ENCODE data around the gene RTEL1. TPM values are rescaled to one million over a fixed set of nuclear protein-coding genes. Genes with fewer than 3 reads are reported as not detected.

The RTEL1 gene
- total RNA-seq, 1 experiment from 2014 or later, result 33.4 TPM

- H4K5ac ChIP-seq (ENCODE audit: insufficient read length, low read depth, low read length), result no peak overlapping the region
Measured at GRCh38 chr20:63686094-63686491, 28.0 kb downstream of the RTEL1 start.

More at GRCh38 chr20:63686094-63686491, 28.0 kb downstream of the RTEL1 start:
- Mint-ChIP-seq H3K27me3 (ENCODE audit: low read depth) (no peaks in the 10 kb centered on the region), H3K4me1 (no peaks in the 10 kb centered on the region), H3K9me3 (no peaks in the 10 kb centered on the region), H3K27ac (no peak overlapping the region), H3K36me3 (ENCODE audit: insufficient read depth in 1 of 3, low read depth in 3 of 3) (peaks cover 0 to 3% (median 0%) of the 10 kb centered on the region in 3 experiments; a peak in 2 of 7 replicates), H3K4me3 (no peak overlapping the region)
- no peak overlapping the region for H3K27ac ChIP-seq (ENCODE audit: insufficient read length, low read depth, low read length)
- H3K4ac ChIP-seq (ENCODE audit: low read depth, low read length), result no peak overlapping the region
- H2BK120ac ChIP-seq (ENCODE audit: low read depth, low read length, poor library complexity, severe bottlenecking), result no peak overlapping the region
- H3K9me3 ChIP-seq (ENCODE audit: control insufficient read depth, low read depth, low read length), result no peaks in the 10 kb centered on the region
- no peak overlapping the region for H2BK20ac ChIP-seq (ENCODE audit: low read depth, low read length, poor library complexity, severe bottlenecking)
- H3K4me2 ChIP-seq (ENCODE audit: insufficient read depth, insufficient read length, low read length), result no peak overlapping the region
- H2BK12ac ChIP-seq (ENCODE audit: insufficient read length, low read depth, low read length), result no peak overlapping the region
- H2AK5ac ChIP-seq (ENCODE audit: insufficient read length, low read length), result no peak overlapping the region
- no peak overlapping the region for H3K18ac ChIP-seq (ENCODE audit: insufficient read length, low read depth, low read length)
- H3K9ac ChIP-seq (ENCODE audit: extremely low read depth, insufficient read length, low read length), result no peak overlapping the region
- no peak overlapping the region for H2AFZ ChIP-seq (ENCODE audit: low read length)
- H3K23me2 ChIP-seq (ENCODE audit: insufficient read length, low read depth, low read length, poor library complexity, severe bottlenecking), result no peaks in the 10 kb centered on the region
- H3T11ph ChIP-seq (ENCODE audit: low read length), result no peak overlapping the region
- no peak overlapping the region for H4K8ac ChIP-seq (replicated peaks; ENCODE audit: insufficient read length, low read depth, low read length)
- DNase-seq, result no peak
- no peaks in the 10 kb centered on the region for H3K79me2 ChIP-seq (ENCODE audit: insufficient read depth, low read length)
- H2BK15ac ChIP-seq (ENCODE audit: low read depth, low read length), result no peak overlapping the region
- no peak overlapping the region for H4K91ac ChIP-seq (ENCODE audit: insufficient read length, low read depth, low read length)
- no peaks in the 10 kb centered on the region for H3K4me1 ChIP-seq (ENCODE audit: insufficient read depth, low read length)
- WGBS (ENCODE audit: extremely low coverage, insufficient read length, low lambda C conversion rate), result no CpG with 5 or more reads among the region's 24 CpGs
- H3K56ac ChIP-seq (ENCODE audit: insufficient read length, low read depth, low read length), result no peak overlapping the region
- H3K79me1 ChIP-seq (ENCODE audit: insufficient read depth, low read depth, low read length, poor library complexity, severe bottlenecking), result no peaks in the 10 kb centered on the region
- no peak overlapping the region for H2BK5ac ChIP-seq (ENCODE audit: insufficient read length, low read length)
- no peak overlapping the region for H3K23ac ChIP-seq (ENCODE audit: insufficient read length, low read depth, low read length)
- no peak overlapping the region for H3K14ac ChIP-seq (ENCODE audit: insufficient read depth, low read length)
- no peaks in the 10 kb centered on the region for H3K27me3 ChIP-seq (ENCODE audit: insufficient read depth, low read length)
- H4K20me1 ChIP-seq (ENCODE audit: control insufficient read depth, insufficient read depth, insufficient read length), result no peaks in the 10 kb centered on the region
- TF ChIP-seq, protein P1, sequence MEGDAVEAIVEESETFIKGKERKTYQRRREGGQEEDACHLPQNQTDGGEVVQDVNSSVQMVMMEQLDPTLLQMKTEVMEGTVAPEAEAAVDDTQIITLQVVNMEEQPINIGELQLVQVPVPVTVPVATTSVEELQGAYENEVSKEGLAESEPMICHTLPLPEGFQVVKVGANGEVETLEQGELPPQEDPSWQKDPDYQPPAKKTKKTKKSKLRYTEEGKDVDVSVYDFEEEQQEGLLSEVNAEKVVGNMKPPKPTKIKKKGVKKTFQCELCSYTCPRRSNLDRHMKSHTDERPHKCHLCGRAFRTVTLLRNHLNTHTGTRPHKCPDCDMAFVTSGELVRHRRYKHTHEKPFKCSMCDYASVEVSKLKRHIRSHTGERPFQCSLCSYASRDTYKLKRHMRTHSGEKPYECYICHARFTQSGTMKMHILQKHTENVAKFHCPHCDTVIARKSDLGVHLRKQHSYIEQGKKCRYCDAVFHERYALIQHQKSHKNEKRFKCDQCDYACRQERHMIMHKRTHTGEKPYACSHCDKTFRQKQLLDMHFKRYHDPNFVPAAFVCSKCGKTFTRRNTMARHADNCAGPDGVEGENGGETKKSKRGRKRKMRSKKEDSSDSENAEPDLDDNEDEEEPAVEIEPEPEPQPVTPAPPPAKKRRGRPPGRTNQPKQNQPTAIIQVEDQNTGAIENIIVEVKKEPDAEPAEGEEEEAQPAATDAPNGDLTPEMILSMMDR (conservative IDR thresholded peaks at IDR 0.05), result no peak
